WTC11 (cell line): Measurements from ENCODE around the gene BICDL2. TPM values are rescaled to one million over a fixed set of nuclear protein-coding genes. Genes with fewer than 3 reads are reported as not detected.

ENCODE experiments used
- ATAC-seq: fragments of 200-7000 bp; cut with Tn5 transposase; 2 replicates; pipeline ENCODE4 v1.10.0; 2021; ENCODE audit warnings: mild to moderate bottlenecking, moderate library complexity
- CTCF ChIA-PET: fragments of 300-600 bp; sonication (Branson Sonifier 250); formaldehyde crosslinking; loops from one replicate; lab custom pipeline; 2021; ENCODE audit warnings: antibody characterized with exemption; lab: Charles Lee
- POLR2A ChIA-PET: fragments of 350-600 bp; sonication (Branson Sonifier 250); formaldehyde crosslinking; loops from one replicate; lab custom pipeline; 2021; ENCODE audit warnings: antibody characterized with exemption; lab: Charles Lee
- DNase-seq: peaks from one replicate; pipeline ENCODE4 v3.0.0; 2021; ENCODE audit warnings: low spot score
- H3K27ac Mint-ChIP-seq: 2 replicates; pipeline ENCODE4 v1.8.0; 2021; ENCODE audit warnings: mixed read lengths
- H3K27me3 Mint-ChIP-seq: 2 replicates; pipeline ENCODE4 v1.8.0; 2021; ENCODE audit warnings: low read depth, mild to moderate bottlenecking, moderate library complexity, mixed read lengths
- H3K36me3 Mint-ChIP-seq: 2 replicates; pipeline ENCODE4 v1.8.0; 2021; ENCODE audit warnings: mixed read lengths
- H3K4me1 Mint-ChIP-seq: 2 replicates; pipeline ENCODE4 v1.8.0; 2022; ENCODE audit warnings: mixed read lengths
- H3K4me3 Mint-ChIP-seq: 2 replicates; pipeline ENCODE4 v1.8.0; 2021; ENCODE audit warnings: mild to moderate bottlenecking, moderate library complexity, mixed read lengths
- H3K9me3 Mint-ChIP-seq: 2 replicates; pipeline ENCODE4 v1.8.0; 2021; ENCODE audit warnings: mixed read lengths
- ARID4B ChIP-seq: sonication (generic); formaldehyde crosslinking; IDR thresholded peaks from 2 replicates; pipeline ENCODE4 v1.8.0; 2023; ENCODE audit warnings: missing genetic modification reagents, mild to moderate bottlenecking, borderline replicate concordance
- CDX4 ChIP-seq: fragments of 250-450 bp; sonication (Bioruptor Pico); IDR thresholded peaks from 2 replicates; pipeline ENCODE4 v1.9.0; 2021; ENCODE audit warnings: moderate library complexity, mild to moderate bottlenecking, inconsistent platforms, borderline replicate concordance
- FOXK1 ChIP-seq: sonication (generic); formaldehyde crosslinking; IDR thresholded peaks from 2 replicates; pipeline ENCODE4 v1.8.0; 2022; ENCODE audit warnings: mild to moderate bottlenecking, moderate library complexity, missing genetic modification reagents
- FOXP1 ChIP-seq: sonication (generic); formaldehyde crosslinking; IDR thresholded peaks from 2 replicates; pipeline ENCODE4 v1.8.0; 2022; ENCODE audit warnings: missing genetic modification reagents, mild to moderate bottlenecking, moderate library complexity, borderline replicate concordance
- HMGA2 ChIP-seq: fragments of 250-450 bp; sonication (Bioruptor Pico); IDR thresholded peaks from 2 replicates; pipeline ENCODE4 v1.4.0; 2021; ENCODE audit warnings: mild to moderate bottlenecking, moderate library complexity
- HMGXB4 ChIP-seq: sonication (generic); formaldehyde crosslinking; IDR thresholded peaks from 2 replicates; pipeline ENCODE4 v1.8.1; 2023; ENCODE audit warnings: mild to moderate bottlenecking, moderate library complexity, missing genetic modification reagents
- KAT7 ChIP-seq: sonication (generic); formaldehyde crosslinking; IDR thresholded peaks from 2 replicates; pipeline ENCODE4 v1.8.1; 2023; ENCODE audit warnings: missing genetic modification reagents, mild to moderate bottlenecking, borderline replicate concordance
- MAX ChIP-seq: sonication (generic); formaldehyde crosslinking; IDR thresholded peaks from 2 replicates; pipeline ENCODE4 v1.8.0; 2022; ENCODE audit warnings: mild to moderate bottlenecking, missing genetic modification reagents
- MYBL2 ChIP-seq: sonication (generic); formaldehyde crosslinking; IDR thresholded peaks from 2 replicates; pipeline ENCODE4 v1.8.1; 2023; ENCODE audit warnings: mild to moderate bottlenecking, moderate library complexity, missing genetic modification reagents
- PRDM15 ChIP-seq: sonication (generic); formaldehyde crosslinking; IDR thresholded peaks from 2 replicates; pipeline ENCODE4 v1.8.0; 2022; ENCODE audit warnings: missing genetic modification reagents
- SMAD3 ChIP-seq: sonication (generic); formaldehyde crosslinking; IDR thresholded peaks from 2 replicates; pipeline ENCODE4 v1.8.0; 2022; ENCODE audit warnings: missing genetic modification reagents, mild to moderate bottlenecking, borderline replicate concordance
- SP1 ChIP-seq: sonication (generic); formaldehyde crosslinking; conservative IDR thresholded peaks from 2 replicates; pipeline ENCODE4 v1.8.1; 2022; ENCODE audit warnings: missing genetic modification reagents
- TEAD1 ChIP-seq: sonication (generic); formaldehyde crosslinking; IDR thresholded peaks from 2 replicates; pipeline ENCODE4 v1.8.0; 2022; ENCODE audit warnings: mild to moderate bottlenecking, missing genetic modification reagents
- USF1 ChIP-seq: sonication (generic); formaldehyde crosslinking; IDR thresholded peaks from 2 replicates; pipeline ENCODE4 v1.8.0; 2022; ENCODE audit warnings: mild to moderate bottlenecking, missing genetic modification reagents
- ZBTB43 ChIP-seq: sonication (generic); formaldehyde crosslinking; IDR thresholded peaks from 2 replicates; pipeline ENCODE4 v1.8.1; 2023; ENCODE audit warnings: mild to moderate bottlenecking, missing genetic modification reagents
- ZNF671 ChIP-seq: fragments of 250-450 bp; sonication (Bioruptor Pico); IDR thresholded peaks from 2 replicates; pipeline ENCODE4 v1.8.0; 2021; ENCODE audit warnings: mild to moderate bottlenecking
- total RNA-seq: library from RNA; stranded (reverse); gene quantifications from 3 replicates; pipeline ENCODE4 v1.2.3, GENCODE V29; 2021

BICDL2 gene
- total RNA-seq, 1 experiment from 2014 or later = 28.2 TPM

GRCh38 chr16:3020604-3021448 is 15.9 kb downstream of the BICDL2 start (continued):
- TF ChIP-seq SP1 (peak; percentile 12; the same call in 1 of the 2 replicates), FOXK1 (CRISPR knock-in tag) (0 out of 2 replicates have a peak, but pooled peaks have one; percentile 12), ZBTB43 (CRISPR knock-in tag) (0 out of 2 replicates have a peak, but pooled peaks have one; percentile 58), USF1 (CRISPR knock-in tag) (0 out of 2 replicates have a peak, but pooled peaks have one; percentile 5), PRDM15 (peak; percentile 88), FOXP1 (no peak; the same call in 1 of the 2 replicates), MAX (peak; percentile 38; the same call in 1 of the 2 replicates), HMGA2 (0 out of 2 replicates have a peak, but pooled peaks have one; percentile 16), SMAD3 (0 out of 2 replicates have a peak, but pooled peaks have one; percentile 32), HMGXB4 (CRISPR knock-in tag) (peak; percentile 56; the same call in 1 of the 2 replicates), TEAD1 (CRISPR knock-in tag) (peak; percentile 33; the same call in 1 of the 2 replicates), CDX4 (CRISPR knock-in tag) (no peak), ZNF671 (peak; percentile 80; the same call in 1 of the 2 replicates), MYBL2 (CRISPR knock-in tag) (peak; percentile 14; the same call in 1 of the 2 replicates), KAT7 (no peak)
- TF ChIP-seq, all 79 proteins: peak for 14

- H3K36me3 Mint-ChIP-seq = peaks cover 18% of the 10 kb centered on the region
- no peaks in the 10 kb centered on the region for H3K9me3 Mint-ChIP-seq
- ATAC-seq = peak; percentile 0
- ChIA-PET CTCF (interaction anchor here (0.7 to 8.6 kb wide), 19 partner anchors 11 to 146 kb away, joined by 3 to 360 read pairs (median 4); partner anchors contain the start of genes CLDN9, FLYWCH1, KREMEN2 and ZSCAN10), POLR2A (interaction anchor here (0.6 to 17.1 kb wide), 12 partner anchors 10 to 130 kb away, joined by 3 to 502 read pairs (median 6); partner anchors contain the start of genes CLDN9 and ZSCAN10)
- H3K4me1 Mint-ChIP-seq = peaks cover 54% of the 10 kb centered on the region
- peak within 1 kb of the TSS; percentile 86 for H3K4me3 Mint-ChIP-seq
- H3K27ac Mint-ChIP-seq = peak within 1 kb of the TSS; percentile 99
- H3K27me3 Mint-ChIP-seq = peaks cover 2% of the 10 kb centered on the region; the same call in 1 of the 2 replicates
- peak; percentile 80 for DNase-seq
- TF ChIP-seq ARID4B (CRISPR knock-in tag) (0 out of 2 replicates have a peak, but pooled peaks have one; percentile 34), USF1 (CRISPR knock-in tag) (peak; percentile 19; the same call in 1 of the 2 replicates), SP1 (peak; percentile 81)
These were observed 16.5 kb downstream of the BICDL2 start, which contains the start of gene TNFRSF12A for GRCh38 chr16:3020247-3020603. TNFRSF12A (plus strand) TSS chr16:3020368; CDS start chr16:3020398, 30 bp downstream.
